K562 (cell line): Measurements from ENCODE around the gene C9orf153. TPM values are rescaled to one million over a fixed set of nuclear protein-coding genes. Genes with fewer than 3 reads are reported as not detected.
A peak's percentile ranks its signal among the peaks of the same experiment; 100 is the strongest.

ENCODE experiments used
- ATAC-seq: fragments of 200-7000 bp; cut with Tn5 transposase; 3 replicates; pipeline ENCODE4 v1.9.1; 2020; ENCODE audit warnings: moderate library complexity
- BruUV-seq: library from RNA; stranded (reverse); fragments of 400-500 nt; replicated peaks from 2 replicates; lab custom pipeline; 2021; lab: Mats Ljungman, UMichigan
- CTCF ChIA-PET: fragments of 300-600 bp; formaldehyde crosslinking; extraction: SDS; loops from one replicate; lab custom pipeline; 2021; ENCODE audit warnings: low intra/inter-chr PET ratio; lab: Yijun Ruan, JAX
- POLR2A ChIA-PET: fragments of 300-600, 350-650 bp; sonication (Branson Sonifier 250); formaldehyde crosslinking; extraction: SDS; loops from one replicate; lab custom pipeline; 2021; ENCODE audit warnings: antibody characterized with exemption, inconsistent platforms; lab: Yijun Ruan, JAX
- DNase-seq, 4 experiments: peaks; one replicate each; pipeline versions ENCODE4 v3.0.0 to v3.0.0-alpha.2; 2011 to 2018; ENCODE audit warnings: low spot score in 3 of 4, mixed read lengths in 3 of 4; ENCODE audit errors: extremely low read depth in 1 of 4
- FAIRE-seq: peaks from 2 replicates; lab custom pipeline; 2011; peaks lifted over from hg19 to GRCh38; lab: Jason Lieb, UNC
- H2AFZ ChIP-seq: 2 replicates; pipeline ENCODE4 v1.6.0; 2011; ENCODE audit warnings: low read depth, low read length, control low read depth, inconsistent platforms
- H3K27ac ChIP-seq: fragments of 200-600 bp; 3 replicates; pipeline ENCODE4 v1.8.0; 2011; ENCODE audit warnings: low read depth, mild to moderate bottlenecking, control low read depth, inconsistent platforms, low read length, moderate library complexity, mixed read lengths; ENCODE audit errors: extremely low read depth
- H3K27me3 ChIP-seq, 2 experiments: fragments of 300-600 bp in 1 of 2; 2 replicates in 1 of 2; 3 replicates in 1 of 2; pipeline versions ENCODE4 v1.6.0 to v1.8.0; 2011; ENCODE audit warnings: inconsistent platforms in 2 of 2, low read length in 2 of 2, mild to moderate bottlenecking in 1 of 2, mixed read lengths in 1 of 2, moderate library complexity in 1 of 2; ENCODE audit not compliant: control insufficient read depth in 2 of 2, insufficient read depth in 2 of 2
- H3K36me3 ChIP-seq: fragments of 300-600 bp; 3 replicates; pipeline ENCODE4 v1.8.0; 2011; ENCODE audit warnings: mild to moderate bottlenecking, low read length, inconsistent platforms; ENCODE audit not compliant: control insufficient read depth, insufficient read depth
- H3K4me1 ChIP-seq, 2 experiments: fragments of 200-600 bp in 1 of 2; replicated peaks in 1 of 2; 2 replicates in 1 of 2; 3 replicates in 1 of 2; pipeline versions ENCODE4 v1.5.1 to v1.8.0; 2011; ENCODE audit warnings: inconsistent platforms in 2 of 2, low read length in 2 of 2, mild to moderate bottlenecking in 1 of 2, mixed read lengths in 1 of 2, moderate library complexity in 1 of 2; ENCODE audit not compliant: control insufficient read depth in 2 of 2, insufficient read depth in 2 of 2
- H3K4me2 ChIP-seq: 2 replicates; pipeline ENCODE4 v1.6.1; 2011; ENCODE audit warnings: low read length, control low read depth, inconsistent platforms, mixed read lengths; ENCODE audit not compliant: insufficient read depth
- H3K4me3 ChIP-seq: fragments of 200-600 bp; sonication (generic), shearing (Covaris generic); 2 replicates; pipeline ENCODE4 v1.5.1; 2016; ENCODE audit warnings: control low read depth, inconsistent platforms
- H3K79me2 ChIP-seq: fragments of 200-600 bp; 3 replicates; pipeline ENCODE4 v1.8.0; 2011; ENCODE audit warnings: low read length, inconsistent platforms; ENCODE audit not compliant: control insufficient read depth, insufficient read depth
- H3K9ac ChIP-seq, 2 experiments: 2 replicates each; pipeline versions ENCODE4 v1.6.0 to v1.6.1; 2011; ENCODE audit warnings: low read depth in 2 of 2, low read length in 2 of 2, control low read depth in 1 of 2, inconsistent platforms in 1 of 2, mild to moderate bottlenecking in 1 of 2, mixed read lengths in 1 of 2; ENCODE audit not compliant: insufficient read depth in 1 of 2
- H3K9me1 ChIP-seq: one replicate; pipeline ENCODE4 v1.6.0; 2011; ENCODE audit warnings: inconsistent platforms, mild to moderate bottlenecking, low read length, moderate library complexity; ENCODE audit not compliant: control insufficient read depth, insufficient read depth
- H3K9me3 ChIP-seq: replicated peaks from 2 replicates; pipeline ENCODE4 v1.5.1; 2011; ENCODE audit warnings: low read depth, low read length, inconsistent platforms; ENCODE audit not compliant: control insufficient read depth, insufficient read depth
- H4K20me1 ChIP-seq: replicated peaks from 2 replicates; pipeline ENCODE4 v1.6.1; 2011; ENCODE audit warnings: low read length, inconsistent platforms, mixed read lengths; ENCODE audit not compliant: control insufficient read depth, insufficient read depth
- C11orf30 ChIP-seq: fragments of 450-650 bp; IDR thresholded peaks from 2 replicates; pipeline ENCODE4 v1.6.1; 2016; ENCODE audit warnings: low read depth, mild to moderate bottlenecking
- FOXA3 ChIP-seq, 2 experiments: fragments of 450-650 bp in 1 of 2; sonication (generic) in 1 of 2; formaldehyde crosslinking; IDR thresholded peaks in 1 of 2; conservative IDR thresholded peaks in 1 of 2; 2 replicates each; pipeline versions ENCODE4 v1.4.0 to v1.8.0; 2020 to 2022; ENCODE audit warnings: mild to moderate bottlenecking in 2 of 2, missing genetic modification reagents in 1 of 2
- NFE2 ChIP-seq: IDR thresholded peaks from 2 replicates; pipeline ENCODE4 v1.6.1; 2014; ENCODE audit warnings: antibody characterized with exemption, low read depth
- ZNF316 ChIP-seq: fragments of 450-650 bp; IDR thresholded peaks from 2 replicates; pipeline ENCODE4 v1.6.1; 2016
- WGBS: fragments of 100-300 bp; shearing (Covaris generic); methylation state at CpG from one replicate; pipeline ENCODE4 v1.1.6; 2016; ENCODE audit warnings: low coverage, mixed read lengths; ENCODE audit not compliant: insufficient coverage; ENCODE audit errors: missing lambda C conversion rate; 5-methylcytosine and 5-hydroxymethylcytosine counted together
- in situ Hi-C: fragments of 300-500 bp; cut with MboI; formaldehyde crosslinking; loops from 4 replicates; pipeline ENCODE4 v1.15.0; 2018; ENCODE audit warnings: inconsistent platforms, mixed read lengths
- intact Hi-C: fragments of 100-400 bp; cut with micrococcal nuclease; formaldehyde crosslinking; loops from 2 replicates; pipeline ENCODE4 v1.14.2; 2022
- polyA plus RNA-seq, 8 experiments: library from polyadenylated mRNA; depleted of rRNA in 4 of 8; stranded (reverse) in 5 of 8; unstranded in 3 of 8; fragments of >200 nt; fragmentation: Nextera tagmentation in 2 of 8; fragmentation: Illumina TruSeq in 1 of 8; extraction: Ambion mirVana in 2 of 8; extraction: Trizol in 1 of 8; gene quantifications; 2 replicates each; pipeline versions ENCODE4 v1.2.1 to v1.2.3, GENCODE V29; 2011 to 2014; ENCODE audit warnings: inconsistent platforms in 1 of 8, missing spikeins in 1 of 8
- total RNA-seq, 7 experiments: library from RNA; depleted of rRNA in 6 of 7; stranded (reverse); fragments of >200 nt in 6 of 7; fragmentation: Illumina TruSeq in 2 of 7; extraction: Trizol in 2 of 7; gene quantifications; 2 replicates each; pipeline versions ENCODE4 v1.2.1 to v1.2.3, GENCODE V29; 2011 to 2021; ENCODE audit warnings: low replicate concordance in 1 of 7
- TF ChIP-seq, protein P1 (sequence below): fragments of 450-650 bp; formaldehyde crosslinking; IDR thresholded peaks from 2 replicates; pipeline ENCODE4 v1.4.0; 2022; ENCODE audit warnings: mild to moderate bottlenecking, moderate library complexity

The C9orf153 gene
- total and polyA plus RNA-seq, 9 of the 15 experiments (the other 6 are each of a cell fraction or from before 2014, with no cell fraction given) = 0.07 to 1.2 (median 0.11) TPM; not detected in 5

GRCh38 chr9:86303316-86303975 lies 44.0 kb upstream of the C9orf153 start:
- H4K20me1 ChIP-seq = no peaks in the 10 kb centered on the region
- in situ Hi-C loops = loop anchor here (5.0 kb wide), 1 partner anchor 34 kb away; no protein-coding TSS in a partner anchor
- no peak for ATAC-seq
- H3K9ac ChIP-seq = no peak overlapping the region
- intact Hi-C loops = no loop called here
- peak; percentile 62 for TF ChIP-seq ZNF316
- TF ChIP-seq, protein P1, sequence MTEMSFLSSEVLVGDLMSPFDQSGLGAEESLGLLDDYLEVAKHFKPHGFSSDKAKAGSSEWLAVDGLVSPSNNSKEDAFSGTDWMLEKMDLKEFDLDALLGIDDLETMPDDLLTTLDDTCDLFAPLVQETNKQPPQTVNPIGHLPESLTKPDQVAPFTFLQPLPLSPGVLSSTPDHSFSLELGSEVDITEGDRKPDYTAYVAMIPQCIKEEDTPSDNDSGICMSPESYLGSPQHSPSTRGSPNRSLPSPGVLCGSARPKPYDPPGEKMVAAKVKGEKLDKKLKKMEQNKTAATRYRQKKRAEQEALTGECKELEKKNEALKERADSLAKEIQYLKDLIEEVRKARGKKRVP (CRISPR knock-in tag) = no peak
- TF ChIP-seq NFE2 = 0 out of 2 replicates have a peak, but pooled peaks have one; percentile 17
- TF ChIP-seq C11orf30 = peak; percentile 57; the same call in 1 of the 2 replicates
- no peak for TF ChIP-seq FOXA3 (CRISPR knock-in tag; conservative IDR thresholded peaks at IDR 0.05 in 1 of 2, IDR thresholded peaks at IDR 0.05 in 1 of 2)
- no peak overlapping the region for H2AFZ ChIP-seq
- FAIRE-seq = no peak
- H3K9me1 ChIP-seq = no peaks in the 10 kb centered on the region
- H3K4me1 ChIP-seq = no peaks in the 10 kb centered on the region
- H3K4me3 ChIP-seq = no peak overlapping the region
- H3K27me3 ChIP-seq = no peaks in the 10 kb centered on the region
- peak; percentile 7 to 12 (median 10) for DNase-seq
- POLR2A ChIA-PET = no interaction called here
- H3K79me2 ChIP-seq = no peaks in the 10 kb centered on the region
- CTCF ChIA-PET = no interaction called here
- WGBS = 76% methylated on average over 4 of the region's 4 CpGs
- no TSS peak for BruUV-seq
- no peak overlapping the region for H3K27ac ChIP-seq
- no peak overlapping the region for H3K4me2 ChIP-seq
- peaks cover 80% of the 10 kb centered on the region for H3K36me3 ChIP-seq
- H3K9me3 ChIP-seq = no peaks in the 10 kb centered on the region
